Loucy (cell line): Measurements from ENCODE around the gene GNB1.
"Not testable (repeated sequence)": the region's sequence is repeated elsewhere in the genome, so short reads cannot be mapped to it uniquely, and the experiment has no call there.

Experiments
- H2AFZ ChIP-seq: fragments of 200-600 bp; sonication (generic); 2 replicates; pipeline ENCODE4 v1.6.0; 2016; ENCODE audit warnings: antibody characterized with exemption, mild to moderate bottlenecking, low read length, moderate library complexity
- H3F3A ChIP-seq: fragments of 200-600 bp; 2 replicates; pipeline ENCODE4 v1.6.0; 2016; ENCODE audit warnings: antibody characterized with exemption, low read depth, mild to moderate bottlenecking
- H3K27me3 ChIP-seq: fragments of 200-600 bp; sonication (generic); 2 replicates; pipeline ENCODE4 v1.6.1; 2014; ENCODE audit warnings: low read length, mild to moderate bottlenecking; ENCODE audit not compliant: insufficient read depth, poor library complexity, severe bottlenecking
- H3K36me3 ChIP-seq: fragments of 200-600 bp; sonication (generic); 2 replicates; pipeline ENCODE4 v1.6.1; 2016; ENCODE audit warnings: low read length; ENCODE audit not compliant: insufficient read depth
- H3K4me1 ChIP-seq: fragments of 200-600 bp; sonication (generic); 2 replicates; pipeline ENCODE4 v1.5.1; 2014; ENCODE audit warnings: low read length, mild to moderate bottlenecking; ENCODE audit not compliant: insufficient read depth, poor library complexity, severe bottlenecking
- H3K4me2 ChIP-seq: fragments of 200-600 bp; sonication (generic); 2 replicates; pipeline ENCODE4 v1.6.0; 2014; ENCODE audit warnings: antibody characterized with exemption, low read length, low read depth, mild to moderate bottlenecking; ENCODE audit not compliant: poor library complexity, severe bottlenecking
- H3K4me3 ChIP-seq: fragments of 200-600 bp; sonication (generic); 2 replicates; pipeline ENCODE4 v1.5.1; 2014; ENCODE audit warnings: low read length, mild to moderate bottlenecking, mixed read lengths; ENCODE audit not compliant: poor library complexity, severe bottlenecking
- H3K79me2 ChIP-seq: fragments of 200-600 bp; sonication (generic); 2 replicates; pipeline ENCODE4 v1.6.1; 2014; ENCODE audit warnings: low read length; ENCODE audit not compliant: insufficient read depth
- H3K9ac ChIP-seq: fragments of 200-600 bp; sonication (generic); 2 replicates; pipeline ENCODE4 v1.6.0; 2014; ENCODE audit warnings: mild to moderate bottlenecking, low read depth, low read length, moderate library complexity; ENCODE audit not compliant: poor library complexity, severe bottlenecking
- H3K9me2 ChIP-seq: fragments of 200-600 bp; sonication (generic); replicated peaks from 2 replicates; pipeline ENCODE4 v1.6.1; 2016; ENCODE audit warnings: low read depth, low read length, mixed read lengths
- H3K9me3 ChIP-seq: fragments of 200-600 bp; sonication (generic); 2 replicates; pipeline ENCODE4 v1.6.1; 2014; ENCODE audit warnings: mild to moderate bottlenecking, antibody characterized with exemption, low read length, low read depth; ENCODE audit not compliant: insufficient read depth
- H4K20me1 ChIP-seq: fragments of 200-600 bp; sonication (generic); 2 replicates; pipeline ENCODE4 v1.6.0; 2014; ENCODE audit warnings: antibody characterized with exemption, low read length, mild to moderate bottlenecking; ENCODE audit not compliant: insufficient read depth, poor library complexity, severe bottlenecking
- EZH2phosphoT487 ChIP-seq: fragments of 200-600 bp; IDR thresholded peaks from 2 replicates; pipeline ENCODE4 v1.6.1; 2018; ENCODE audit warnings: antibody characterized with exemption, mild to moderate bottlenecking, moderate library complexity, borderline replicate concordance
- TF ChIP-seq, protein P1 (sequence below): fragments of 200-600 bp; sonication (generic); conservative IDR thresholded peaks from 2 replicates; pipeline ENCODE4 v1.5.1; 2014; ENCODE audit warnings: mild to moderate bottlenecking, antibody characterized with exemption, low read length

The GNB1 gene

GRCh38 chr1:1862905-1863547 is 27.9 kb downstream of the GNB1 start:
- H3K4me3 ChIP-seq = no peak overlapping the region
- H3K36me3 ChIP-seq = peaks cover 1% of the 10 kb centered on the region; the same call in 1 of the 2 replicates
- H2AFZ ChIP-seq = no peak overlapping the region
- no peak overlapping the region for H3K4me2 ChIP-seq
- H3K9me3 ChIP-seq = no peaks in the 10 kb centered on the region
- no peak overlapping the region for H3K9ac ChIP-seq
- H3K79me2 ChIP-seq = peaks cover 100% of the 10 kb centered on the region
- H3K9me2 ChIP-seq = no peaks in the 10 kb centered on the region
- peaks cover 5% of the 10 kb centered on the region for H3K4me1 ChIP-seq
- no peak for TF ChIP-seq EZH2phosphoT487
- TF ChIP-seq, protein P1, sequence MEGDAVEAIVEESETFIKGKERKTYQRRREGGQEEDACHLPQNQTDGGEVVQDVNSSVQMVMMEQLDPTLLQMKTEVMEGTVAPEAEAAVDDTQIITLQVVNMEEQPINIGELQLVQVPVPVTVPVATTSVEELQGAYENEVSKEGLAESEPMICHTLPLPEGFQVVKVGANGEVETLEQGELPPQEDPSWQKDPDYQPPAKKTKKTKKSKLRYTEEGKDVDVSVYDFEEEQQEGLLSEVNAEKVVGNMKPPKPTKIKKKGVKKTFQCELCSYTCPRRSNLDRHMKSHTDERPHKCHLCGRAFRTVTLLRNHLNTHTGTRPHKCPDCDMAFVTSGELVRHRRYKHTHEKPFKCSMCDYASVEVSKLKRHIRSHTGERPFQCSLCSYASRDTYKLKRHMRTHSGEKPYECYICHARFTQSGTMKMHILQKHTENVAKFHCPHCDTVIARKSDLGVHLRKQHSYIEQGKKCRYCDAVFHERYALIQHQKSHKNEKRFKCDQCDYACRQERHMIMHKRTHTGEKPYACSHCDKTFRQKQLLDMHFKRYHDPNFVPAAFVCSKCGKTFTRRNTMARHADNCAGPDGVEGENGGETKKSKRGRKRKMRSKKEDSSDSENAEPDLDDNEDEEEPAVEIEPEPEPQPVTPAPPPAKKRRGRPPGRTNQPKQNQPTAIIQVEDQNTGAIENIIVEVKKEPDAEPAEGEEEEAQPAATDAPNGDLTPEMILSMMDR = no peak
- no peaks in the 10 kb centered on the region for H3F3A ChIP-seq
- H4K20me1 ChIP-seq = peaks cover 93% of the 10 kb centered on the region
- H3K27me3 ChIP-seq = no peaks in the 10 kb centered on the region

DNA sequence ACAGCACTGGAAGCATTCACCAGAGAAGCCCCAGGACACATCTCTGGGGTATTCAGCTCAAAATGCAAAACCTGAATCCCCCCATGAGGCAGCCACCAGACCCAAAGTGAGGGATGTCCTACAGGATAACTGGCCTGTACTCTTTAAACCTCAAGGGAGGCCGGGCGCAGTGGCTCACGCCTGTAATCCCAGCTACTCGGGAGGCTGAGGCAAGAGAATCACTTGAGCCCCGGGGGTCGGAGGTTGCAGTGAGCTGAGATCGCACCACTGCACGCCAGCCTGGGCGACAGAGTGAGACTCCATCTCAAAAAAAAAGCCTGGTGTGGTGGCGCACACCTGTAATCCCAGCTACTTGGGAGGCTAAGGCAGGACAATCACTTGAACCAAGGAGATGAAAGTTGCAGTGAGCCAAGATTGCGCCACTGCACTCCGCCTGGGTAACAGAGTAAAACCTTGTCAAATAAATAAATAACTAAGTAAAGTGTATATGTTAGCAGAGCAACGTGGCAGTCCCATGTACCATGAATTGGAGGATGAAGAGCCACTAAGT is 29.1 kb downstream of the GNB1 start:
- not testable (repeated sequence) for H3K4me3 ChIP-seq, H2AFZ ChIP-seq, H3F3A ChIP-seq, H3K4me1 ChIP-seq, H3K36me3 ChIP-seq, H3K9me3 ChIP-seq, H3K9me2 ChIP-seq, H3K4me2 ChIP-seq, H3K27me3 ChIP-seq, H3K9ac ChIP-seq
- Histone ChIP-seq H3K79me2 (peaks cover 100% of the 10 kb centered on the region), H4K20me1 (peaks cover 94% of the 10 kb centered on the region)

DNA sequence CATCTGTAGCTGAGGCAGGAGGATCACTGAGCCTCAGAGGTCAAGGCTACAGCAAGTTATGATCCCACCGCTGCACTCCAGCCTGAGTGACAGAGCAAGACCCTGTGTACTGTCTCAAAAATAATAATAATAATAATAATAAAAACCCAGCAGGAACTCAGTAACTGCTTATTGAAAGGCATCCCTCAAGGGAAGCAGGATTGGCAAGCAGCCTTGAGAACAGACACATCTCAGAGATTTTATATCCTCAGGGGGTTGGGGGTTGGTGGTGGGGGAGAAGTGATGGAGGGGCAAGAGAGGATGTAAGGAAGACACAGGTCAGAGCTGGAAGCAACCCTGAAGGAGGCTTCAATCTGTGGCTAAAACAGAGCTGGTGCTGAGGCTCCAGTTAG is 29.6 kb downstream of the GNB1 start:
- Histone ChIP-seq H3K79me2 (peaks cover 100% of the 10 kb centered on the region), H3K4me3 (no peak overlapping the region), H3K9me3 (no peaks in the 10 kb centered on the region), H3K4me1 (peaks cover 5% of the 10 kb centered on the region), H3K9ac (no peak overlapping the region), H3K9me2 (no peaks in the 10 kb centered on the region), H3K27me3 (no peaks in the 10 kb centered on the region), H4K20me1 (peaks cover 95% of the 10 kb centered on the region), H3K36me3 (peaks cover 4% of the 10 kb centered on the region; the same call in 1 of the 2 replicates), H3F3A (no peaks in the 10 kb centered on the region), H2AFZ (no peak overlapping the region), H3K4me2 (no peak overlapping the region)
- TF ChIP-seq EZH2phosphoT487 = no peak
- TF ChIP-seq, protein P1 = no peak

GRCh38 chr1:1859970-1860697 is 30.8 kb downstream of the GNB1 start:
- not testable (repeated sequence) for H3F3A ChIP-seq, H3K27me3 ChIP-seq, H2AFZ ChIP-seq, H3K4me3 ChIP-seq, H3K4me2 ChIP-seq, H3K9me2 ChIP-seq, H3K9me3 ChIP-seq, H3K36me3 ChIP-seq, H3K4me1 ChIP-seq, H3K9ac ChIP-seq
- H3K79me2 ChIP-seq = peaks cover 100% of the 10 kb centered on the region
- peaks cover 95% of the 10 kb centered on the region for H4K20me1 ChIP-seq
